Right ventricle myocardium superior (tissue), 1 donor: ENCODE measurements around the gene P2RY2. TPM values are rescaled to one million over a fixed set of nuclear protein-coding genes. Genes with fewer than 3 reads are reported as not detected.

ENCODE experiments used
- ATAC-seq: fragments of 200-7000 bp; cut with Tn5 transposase; one replicate; pipeline ENCODE4 v1.9.1; 2020; ENCODE audit warnings: mild to moderate bottlenecking; ENCODE audit not compliant: poor library complexity
- DNase-seq: peaks from one replicate; pipeline ENCODE4 v3.0.0-alpha.2; 2020
- intact Hi-C: fragments of 100-400 bp; cut with DNase I; formaldehyde crosslinking; loops from one replicate; pipeline ENCODE4 v1.11.2; 2022
- total RNA-seq: library from RNA; stranded (reverse); fragmentation: NEBNext Ultra II Directional; extraction: Animal tissue kit (Norgen Biotek cat#: 25700); gene quantifications from one replicate; pipeline ENCODE4 v1.2.1, GENCODE V29; 2021
- donor health status: DM: no; HTN: yes; CAD: no; lungs with severe emphysema.

The P2RY2 gene
- total RNA-seq, 1 donor from 2014 or later: 22.5 TPM

DNA sequence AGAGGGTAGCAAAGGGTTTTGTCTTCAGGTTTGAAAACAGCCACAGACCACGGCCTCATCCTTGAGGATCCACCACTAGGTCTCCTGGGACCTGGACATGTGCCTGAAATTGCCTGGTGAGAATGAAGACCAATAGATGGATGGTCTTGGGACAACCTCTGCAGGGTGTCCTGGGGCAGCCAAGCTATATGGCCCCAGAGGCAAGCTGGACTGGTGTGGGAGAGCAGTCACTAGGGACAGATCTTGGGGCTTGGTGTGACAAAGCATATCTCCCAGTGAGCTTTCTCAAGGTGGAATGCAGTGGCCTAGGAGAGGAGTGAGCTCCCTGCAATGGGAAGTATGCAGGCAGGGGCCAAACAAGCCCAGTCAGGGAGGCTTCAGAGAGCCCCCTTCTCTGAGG is 67.6 kb downstream of the P2RY2 start:
- intact Hi-C loops: loop anchor here (5.0 kb wide), 2 partner anchors 48 to 98 kb away; no protein-coding TSS in a partner anchor
- no peak for ATAC-seq
- DNase-seq: no peak

Other genes starting within 250 kb of the P2RY2 start
- gene FCHSD2, start 76.0 kb upstream of the P2RY2 start, total RNA-seq: 40.4 TPM
- gene P2RY6, start 54.1 kb downstream of the P2RY2 start, total RNA-seq: 2.1 TPM
- gene ARHGEF17, start 90.0 kb downstream of the P2RY2 start, total RNA-seq: 51.5 TPM
- 1.3 TPM for gene RELT, start 158.1 kb downstream of the P2RY2 start, total RNA-seq